SU-DHL-6 (cell line): Measurements from ENCODE around the gene ESRRB.

Source experiments
- H2AFZ ChIP-seq: fragments of 200-600 bp; sonication (generic); 2 replicates; pipeline ENCODE4 v1.6.1; 2014; ENCODE audit warnings: low read depth, mild to moderate bottlenecking, moderate library complexity, mixed read lengths, antibody characterized with exemption, low read length; ENCODE audit not compliant: severe bottlenecking
- H3F3A ChIP-seq: fragments of 200-600 bp; shearing (Covaris generic); 2 replicates; pipeline ENCODE4 v1.6.0; 2016; ENCODE audit warnings: antibody characterized with exemption, mild to moderate bottlenecking; ENCODE audit not compliant: insufficient read depth
- H3K27ac ChIP-seq: fragments of 200-600 bp; sonication (generic); 2 replicates; pipeline ENCODE4 v1.5.1; 2016; ENCODE audit warnings: low read depth, mild to moderate bottlenecking, low read length, moderate library complexity, mixed read lengths
- H3K27me3 ChIP-seq: fragments of 200-600 bp; sonication (generic), shearing (Covaris generic); 2 replicates; pipeline ENCODE4 v1.6.0; 2014; ENCODE audit warnings: mild to moderate bottlenecking, low read length
- H3K36me3 ChIP-seq: fragments of 200-600 bp; sonication (generic); 2 replicates; pipeline ENCODE4 v1.6.1; 2014; ENCODE audit warnings: mild to moderate bottlenecking, low read length, mixed read lengths
- H3K4me2 ChIP-seq: fragments of 300-600, 200-600 bp; shearing (Covaris generic), sonication (generic); 2 replicates; pipeline ENCODE4 v1.6.0; 2014; ENCODE audit warnings: low read length, low read depth, mild to moderate bottlenecking; ENCODE audit not compliant: poor library complexity, severe bottlenecking
- H3K4me3 ChIP-seq: fragments of 200-600 bp; sonication (generic); 2 replicates; pipeline ENCODE4 v1.5.1; 2014; ENCODE audit warnings: antibody characterized with exemption, low read length, mild to moderate bottlenecking, mixed read lengths; ENCODE audit not compliant: insufficient read depth, poor library complexity, severe bottlenecking
- H3K79me2 ChIP-seq: fragments of 200-600 bp; sonication (generic); 2 replicates; pipeline ENCODE4 v1.6.1; 2014; ENCODE audit warnings: mild to moderate bottlenecking, low read length, moderate library complexity; ENCODE audit not compliant: insufficient read depth
- H3K9ac ChIP-seq: fragments of 200-600 bp; sonication (generic); 2 replicates; pipeline ENCODE4 v1.7.0; 2014; ENCODE audit warnings: mild to moderate bottlenecking, low read length
- H3K9me2 ChIP-seq: fragments of 200-600 bp; sonication (generic); replicated peaks from 2 replicates; pipeline ENCODE4 v1.6.1; 2014; ENCODE audit warnings: low read length; ENCODE audit not compliant: insufficient read depth
- H3K9me3 ChIP-seq: fragments of 200-600 bp; sonication (generic); 2 replicates; pipeline ENCODE4 v1.6.1; 2014; ENCODE audit warnings: low read length, mixed read lengths; ENCODE audit not compliant: insufficient read depth
- H4K20me1 ChIP-seq: fragments of 200-600 bp; sonication (generic); 2 replicates; pipeline ENCODE4 v1.6.1; 2014; ENCODE audit warnings: low read depth, mild to moderate bottlenecking, antibody characterized with exemption, low read length, moderate library complexity, mixed read lengths
- EZH2phosphoT487 ChIP-seq: fragments of 200-600 bp; sonication (generic), shearing (Covaris generic); conservative IDR thresholded peaks from 2 replicates; pipeline ENCODE4 v1.6.1; 2018; ENCODE audit warnings: mild to moderate bottlenecking, antibody characterized with exemption, low read length, moderate library complexity, mixed read lengths
- TF ChIP-seq, protein P1 (sequence below): fragments of 200-600 bp; sonication (generic); IDR thresholded peaks from one replicate; pipeline ENCODE4 v1.5.1; 2017; ENCODE audit warnings: antibody characterized with exemption, mild to moderate bottlenecking, low read length, moderate library complexity; ENCODE audit not compliant: insufficient read depth, poor library complexity, severe bottlenecking

ESRRB gene

DNA sequence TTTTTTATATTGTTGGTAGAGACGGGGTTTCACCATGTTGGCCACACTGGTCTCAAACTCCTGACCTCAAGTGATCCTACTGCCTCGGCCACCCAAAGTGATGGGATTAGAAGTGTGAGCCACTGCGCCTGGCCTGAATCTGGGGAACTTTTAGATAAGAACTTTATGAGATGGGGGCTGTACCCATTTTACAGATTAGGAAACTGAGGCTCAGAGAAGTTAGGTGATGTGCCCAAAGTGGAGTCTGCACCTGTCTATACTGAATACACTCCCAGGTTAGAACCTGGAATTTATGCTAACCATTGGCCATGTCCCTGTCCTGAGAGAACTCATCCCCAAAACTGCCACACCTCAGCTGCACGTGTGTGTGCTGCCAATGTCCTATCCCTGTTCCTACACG lies 81.9 kb downstream of the ESRRB start:
- H3K4me2 ChIP-seq, result no peak overlapping the region
- H4K20me1 ChIP-seq, result no peaks in the 10 kb centered on the region
- no peaks in the 10 kb centered on the region for H3K9me3 ChIP-seq
- no peak overlapping the region for H3K9ac ChIP-seq
- H3F3A ChIP-seq, result no peaks in the 10 kb centered on the region
- no peaks in the 10 kb centered on the region for H3K36me3 ChIP-seq
- no peaks in the 10 kb centered on the region for H3K27me3 ChIP-seq
- TF ChIP-seq, protein P1, sequence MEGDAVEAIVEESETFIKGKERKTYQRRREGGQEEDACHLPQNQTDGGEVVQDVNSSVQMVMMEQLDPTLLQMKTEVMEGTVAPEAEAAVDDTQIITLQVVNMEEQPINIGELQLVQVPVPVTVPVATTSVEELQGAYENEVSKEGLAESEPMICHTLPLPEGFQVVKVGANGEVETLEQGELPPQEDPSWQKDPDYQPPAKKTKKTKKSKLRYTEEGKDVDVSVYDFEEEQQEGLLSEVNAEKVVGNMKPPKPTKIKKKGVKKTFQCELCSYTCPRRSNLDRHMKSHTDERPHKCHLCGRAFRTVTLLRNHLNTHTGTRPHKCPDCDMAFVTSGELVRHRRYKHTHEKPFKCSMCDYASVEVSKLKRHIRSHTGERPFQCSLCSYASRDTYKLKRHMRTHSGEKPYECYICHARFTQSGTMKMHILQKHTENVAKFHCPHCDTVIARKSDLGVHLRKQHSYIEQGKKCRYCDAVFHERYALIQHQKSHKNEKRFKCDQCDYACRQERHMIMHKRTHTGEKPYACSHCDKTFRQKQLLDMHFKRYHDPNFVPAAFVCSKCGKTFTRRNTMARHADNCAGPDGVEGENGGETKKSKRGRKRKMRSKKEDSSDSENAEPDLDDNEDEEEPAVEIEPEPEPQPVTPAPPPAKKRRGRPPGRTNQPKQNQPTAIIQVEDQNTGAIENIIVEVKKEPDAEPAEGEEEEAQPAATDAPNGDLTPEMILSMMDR, result no peak
- no peak for TF ChIP-seq EZH2phosphoT487
- no peaks in the 10 kb centered on the region for H3K79me2 ChIP-seq
- no peak overlapping the region for H2AFZ ChIP-seq
- no peak overlapping the region for H3K27ac ChIP-seq
- no peaks in the 10 kb centered on the region for H3K9me2 ChIP-seq
- H3K4me3 ChIP-seq, result no peak overlapping the region

DNA sequence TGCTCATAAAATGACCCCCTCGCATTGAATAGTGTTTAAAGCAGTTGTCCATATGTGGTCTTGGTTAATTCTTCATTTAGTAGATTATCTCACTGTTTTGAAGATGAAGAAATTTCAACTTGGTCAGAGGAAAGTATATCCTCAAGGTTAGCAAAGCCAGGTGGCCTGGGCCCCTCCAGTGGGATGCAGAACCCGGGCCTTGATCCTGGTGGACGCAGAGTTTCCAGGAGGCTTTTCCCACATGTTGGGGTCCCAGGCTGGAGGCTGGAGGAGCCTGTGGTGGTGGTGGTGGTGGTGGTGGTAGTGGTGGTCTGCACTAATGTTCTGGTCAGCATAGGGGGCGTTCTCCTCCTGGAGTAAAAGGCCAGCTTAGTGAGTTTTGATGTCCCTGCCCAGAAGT lies 85.9 kb downstream of the ESRRB start:
- Histone ChIP-seq H3K9ac (no peak overlapping the region), H4K20me1 (no peaks in the 10 kb centered on the region), H3F3A (no peaks in the 10 kb centered on the region), H3K9me2 (no peaks in the 10 kb centered on the region), H3K27me3 (no peaks in the 10 kb centered on the region), H3K4me3 (no peak overlapping the region), H3K4me2 (no peak overlapping the region), H3K9me3 (no peaks in the 10 kb centered on the region), H2AFZ (no peak overlapping the region), H3K79me2 (no peaks in the 10 kb centered on the region), H3K27ac (no peak overlapping the region), H3K36me3 (no peaks in the 10 kb centered on the region)
- no peak for TF ChIP-seq EZH2phosphoT487
- TF ChIP-seq, protein P1, result no peak

DNA sequence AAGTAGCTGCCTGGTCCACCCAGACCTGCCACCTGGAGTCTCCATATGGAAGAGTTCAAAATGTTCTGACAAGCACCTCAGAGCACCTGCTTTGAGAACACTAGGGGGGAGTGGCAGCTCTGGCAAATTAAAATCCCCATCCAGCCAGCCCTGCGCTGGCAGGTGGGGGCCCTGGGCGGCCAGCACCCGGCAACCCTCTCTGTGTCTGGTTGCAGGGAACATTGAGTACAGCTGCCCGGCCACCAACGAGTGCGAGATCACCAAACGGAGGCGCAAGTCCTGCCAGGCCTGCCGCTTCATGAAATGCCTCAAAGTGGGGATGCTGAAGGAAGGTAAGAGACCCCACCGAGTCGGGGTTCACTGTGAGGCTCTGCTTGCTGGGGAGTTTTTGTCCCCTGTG lies 86.4 kb downstream of the ESRRB start:
- no peak for TF ChIP-seq EZH2phosphoT487
- TF ChIP-seq, protein P1, result no peak

More for the DNA sequence above, 86.4 kb downstream of the ESRRB start:
- H3K4me2 ChIP-seq, result no peak overlapping the region
- H2AFZ ChIP-seq, result no peak overlapping the region
- no peak overlapping the region for H3K9ac ChIP-seq
- H3K4me3 ChIP-seq, result no peak overlapping the region
- H3K9me3 ChIP-seq, result no peaks in the 10 kb centered on the region
- H3K27me3 ChIP-seq, result no peaks in the 10 kb centered on the region
- no peak overlapping the region for H3K27ac ChIP-seq
- no peaks in the 10 kb centered on the region for H3K79me2 ChIP-seq
- H3K36me3 ChIP-seq, result no peaks in the 10 kb centered on the region
- no peaks in the 10 kb centered on the region for H3K9me2 ChIP-seq
- no peaks in the 10 kb centered on the region for H4K20me1 ChIP-seq
- H3F3A ChIP-seq, result no peaks in the 10 kb centered on the region
